ENCODE data around the gene IL21. TPM values are rescaled to one million over a fixed set of nuclear protein-coding genes. Genes with fewer than 3 reads are reported as not detected.

Gene IL21
- polyA plus RNA-seq, 1 experiment: not detected

- no peaks in the 10 kb centered on the region for H3K27me3 ChIP-seq (ENCODE audit: control insufficient read depth, insufficient read depth, low read length)
- ChIA-PET POLR2A (no interaction called here), CTCF (interaction anchor here (1.1 to 1.5 kb wide), 2 partner anchors 15 to 16 kb away, joined by 3 to 5 read pairs; no protein-coding TSS in a partner anchor)
- TF ChIP-seq, protein P1, sequence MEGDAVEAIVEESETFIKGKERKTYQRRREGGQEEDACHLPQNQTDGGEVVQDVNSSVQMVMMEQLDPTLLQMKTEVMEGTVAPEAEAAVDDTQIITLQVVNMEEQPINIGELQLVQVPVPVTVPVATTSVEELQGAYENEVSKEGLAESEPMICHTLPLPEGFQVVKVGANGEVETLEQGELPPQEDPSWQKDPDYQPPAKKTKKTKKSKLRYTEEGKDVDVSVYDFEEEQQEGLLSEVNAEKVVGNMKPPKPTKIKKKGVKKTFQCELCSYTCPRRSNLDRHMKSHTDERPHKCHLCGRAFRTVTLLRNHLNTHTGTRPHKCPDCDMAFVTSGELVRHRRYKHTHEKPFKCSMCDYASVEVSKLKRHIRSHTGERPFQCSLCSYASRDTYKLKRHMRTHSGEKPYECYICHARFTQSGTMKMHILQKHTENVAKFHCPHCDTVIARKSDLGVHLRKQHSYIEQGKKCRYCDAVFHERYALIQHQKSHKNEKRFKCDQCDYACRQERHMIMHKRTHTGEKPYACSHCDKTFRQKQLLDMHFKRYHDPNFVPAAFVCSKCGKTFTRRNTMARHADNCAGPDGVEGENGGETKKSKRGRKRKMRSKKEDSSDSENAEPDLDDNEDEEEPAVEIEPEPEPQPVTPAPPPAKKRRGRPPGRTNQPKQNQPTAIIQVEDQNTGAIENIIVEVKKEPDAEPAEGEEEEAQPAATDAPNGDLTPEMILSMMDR (IDR thresholded peaks at IDR 0.05; ENCODE audit: insufficient read depth, low read depth, low read length): no peak
- H3K36me3 ChIP-seq (ENCODE audit: control insufficient read depth, insufficient read depth, low read length): no peaks in the 10 kb centered on the region
- no peak overlapping the region for H3K4me3 ChIP-seq (ENCODE audit: low read depth, low read length)
- no peak for DNase-seq (ENCODE audit: low read depth)
These were observed 3.8 kb downstream of the IL21 start for GRCh38 chr4:122616915-122617596.

DNA sequence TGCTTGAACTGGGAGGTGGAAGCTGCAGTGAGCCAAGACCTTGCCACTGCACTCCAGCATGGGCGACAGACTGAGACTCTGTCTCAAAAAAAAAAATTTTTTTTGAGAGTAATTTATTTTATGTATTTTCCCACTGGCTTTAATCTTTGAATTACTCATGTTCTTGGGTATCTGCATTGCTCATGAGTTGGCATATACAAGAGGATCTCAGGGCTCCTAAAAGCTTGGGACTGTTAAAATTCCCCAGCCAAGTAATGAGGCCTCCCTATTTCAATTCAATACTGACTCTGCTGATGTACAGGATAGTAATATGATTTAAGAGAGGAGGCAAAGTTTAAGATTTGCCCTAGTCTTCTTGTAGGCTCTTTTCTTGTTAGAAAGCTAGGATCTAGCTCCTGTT lies 6.2 kb downstream of the IL21 start:
- DNase-seq (ENCODE audit: low read depth): no peak
- Histone ChIP-seq H3K27me3 (ENCODE audit: control insufficient read depth, insufficient read depth, low read length) (no peaks in the 10 kb centered on the region; the same call in 1 of the 2 replicates), H3K36me3 (ENCODE audit: control insufficient read depth, insufficient read depth, low read length) (no peaks in the 10 kb centered on the region), H3K4me3 (ENCODE audit: low read depth, low read length) (no peak overlapping the region)
- ChIA-PET CTCF (interaction anchor here (1.5 to 1.6 kb wide), 2 partner anchors 10 to 12 kb away, joined by 5 to 11 read pairs; no protein-coding TSS in a partner anchor), POLR2A (no interaction called here)
- TF ChIP-seq, protein P1 (IDR thresholded peaks at IDR 0.05; ENCODE audit: insufficient read depth, low read depth, low read length): no peak

- H3K36me3 ChIP-seq (ENCODE audit: control insufficient read depth, insufficient read depth, low read length): no peaks in the 10 kb centered on the region
- no peak for DNase-seq (ENCODE audit: low read depth)
- H3K27me3 ChIP-seq (ENCODE audit: control insufficient read depth, insufficient read depth, low read length): no peaks in the 10 kb centered on the region; the same call in 1 of the 2 replicates
- ChIA-PET POLR2A (no interaction called here), CTCF (interaction anchor here (1.9 to 2.0 kb wide), 2 partner anchors 10 to 105 kb away, joined by 4 to 8 read pairs; no protein-coding TSS in a partner anchor)
- TF ChIP-seq, protein P1 (IDR thresholded peaks at IDR 0.05; ENCODE audit: insufficient read depth, low read depth, low read length): no peak
- no peak overlapping the region for H3K4me3 ChIP-seq (ENCODE audit: low read depth, low read length)
These were observed 8.3 kb downstream of the IL21 start for GRCh38 chr4:122612540-122612939.

DNA sequence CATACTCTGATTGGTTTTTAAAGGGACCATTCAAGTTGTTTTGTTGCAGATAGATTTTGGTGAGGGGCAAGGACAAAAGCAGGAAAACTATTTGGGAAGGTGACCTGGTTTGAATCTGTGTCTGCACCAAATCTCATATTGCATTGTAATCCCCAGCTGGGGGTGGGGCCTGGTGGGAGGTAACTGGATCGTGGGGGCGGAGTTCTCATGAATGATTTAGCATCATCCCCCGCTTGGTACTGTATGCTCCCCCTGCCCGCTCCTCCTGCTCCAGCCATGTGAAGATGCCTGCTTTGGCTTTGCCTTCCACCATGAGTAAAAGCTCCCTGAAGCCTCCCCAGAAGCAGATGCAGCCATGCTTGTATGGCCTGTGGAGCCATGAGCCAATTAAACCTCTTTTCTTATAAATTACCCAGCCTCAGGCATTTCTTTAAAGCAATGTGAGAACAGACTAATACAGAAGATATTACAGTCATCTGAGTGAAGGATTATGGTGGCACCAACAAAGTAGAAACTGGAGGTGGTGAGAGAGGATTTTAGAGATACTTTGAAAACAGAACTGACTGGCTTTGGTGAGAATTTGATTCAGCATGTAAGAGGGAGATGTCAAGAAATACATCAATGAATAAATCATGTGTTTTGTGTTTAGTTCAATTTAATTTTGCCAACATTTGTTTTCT lies 14.4 kb downstream of the IL21 start:
- ChIA-PET POLR2A (no interaction called here), CTCF (no interaction called here)
- TF ChIP-seq, protein P1 (IDR thresholded peaks at IDR 0.05; ENCODE audit: insufficient read depth, low read depth, low read length): no peak
- H3K36me3 ChIP-seq (ENCODE audit: control insufficient read depth, insufficient read depth, low read length): no peaks in the 10 kb centered on the region
- no peak overlapping the region for H3K4me3 ChIP-seq (ENCODE audit: low read depth, low read length)
- no peaks in the 10 kb centered on the region; the same call in 1 of the 2 replicates for H3K27me3 ChIP-seq (ENCODE audit: control insufficient read depth, insufficient read depth, low read length)
- no peak for DNase-seq (ENCODE audit: low read depth)

DNA sequence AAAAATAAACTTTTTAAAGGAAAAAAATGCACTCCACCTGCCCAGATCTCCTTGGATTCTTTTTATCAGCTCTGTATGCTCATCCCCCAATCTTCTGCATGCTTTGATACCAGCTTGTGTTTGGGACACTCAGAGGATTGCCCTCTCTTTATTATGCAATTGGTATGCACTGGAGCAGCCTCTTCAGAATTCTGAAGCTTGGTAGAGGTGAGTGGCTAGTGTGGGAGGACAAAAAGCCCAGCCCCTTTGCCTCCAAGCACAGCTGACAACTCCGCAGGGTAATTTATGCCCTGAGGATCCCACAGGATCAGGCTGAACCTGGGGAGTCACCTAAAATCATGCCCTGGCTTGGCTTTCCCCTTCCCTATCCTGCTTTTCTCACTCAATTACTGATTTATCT lies 16.7 kb downstream of the IL21 start:
- ChIA-PET CTCF (interaction anchor here (1.0 to 4.2 kb wide), 12 partner anchors 10 to 327 kb away, joined by 3 to 30 read pairs (median 8); no protein-coding TSS in a partner anchor), POLR2A (no interaction called here)
- Histone ChIP-seq H3K4me3 (ENCODE audit: low read depth, low read length) (no peak overlapping the region), H3K36me3 (ENCODE audit: control insufficient read depth, insufficient read depth, low read length) (no peaks in the 10 kb centered on the region), H3K27me3 (ENCODE audit: control insufficient read depth, insufficient read depth, low read length) (no peaks in the 10 kb centered on the region)
- DNase-seq (ENCODE audit: low read depth): no peak
- TF ChIP-seq, protein P1 (IDR thresholded peaks at IDR 0.05; ENCODE audit: insufficient read depth, low read depth, low read length): no peak

Data from BJ (cell line).